ENCODE results near the gene CDK5RAP1.

Gene CDK5RAP1

DNA sequence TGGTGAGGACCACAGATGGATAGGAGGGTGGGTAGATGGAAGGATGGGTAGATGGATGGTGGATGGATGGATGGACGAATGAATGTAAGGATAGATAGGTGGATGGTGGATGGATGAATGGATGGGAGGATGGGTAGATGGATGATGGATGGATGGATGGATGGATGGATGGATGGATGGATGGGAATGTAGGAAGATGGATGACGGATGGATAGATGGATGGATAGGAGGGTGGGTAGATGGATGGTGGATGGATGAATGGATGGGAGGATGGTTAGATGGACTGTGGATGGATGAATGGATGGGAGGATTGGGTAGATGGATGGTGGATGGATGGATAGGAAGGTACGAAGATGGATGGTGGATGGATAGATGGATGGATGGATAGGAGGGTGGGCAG lies 67.2 kb downstream of the CDK5RAP1 start:
- no peak for DNase-seq (ENCODE audit: low read depth in 2 of 2)

DNA sequence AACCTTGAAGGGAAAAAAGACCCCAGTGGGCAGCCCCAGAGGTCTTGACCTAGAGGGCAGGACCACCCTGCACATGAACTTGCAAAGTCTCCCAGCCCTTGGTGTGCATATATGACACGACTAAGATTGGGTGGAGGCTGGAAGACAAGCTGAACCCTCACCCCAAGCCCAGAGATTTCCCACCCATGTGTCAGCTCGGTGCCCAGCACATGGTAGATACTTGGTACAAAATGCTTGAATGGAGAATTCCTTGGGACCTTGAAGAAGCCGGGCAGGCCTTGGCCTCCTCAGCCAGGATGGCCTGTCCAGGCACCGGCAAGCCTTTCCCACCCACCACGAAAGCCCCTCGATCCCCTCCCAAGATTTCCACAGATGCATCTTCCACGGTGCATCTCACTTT lies 67.7 kb downstream of the CDK5RAP1 start:
- DNase-seq (ENCODE audit: low read depth in 2 of 2), result no peak

DNA sequence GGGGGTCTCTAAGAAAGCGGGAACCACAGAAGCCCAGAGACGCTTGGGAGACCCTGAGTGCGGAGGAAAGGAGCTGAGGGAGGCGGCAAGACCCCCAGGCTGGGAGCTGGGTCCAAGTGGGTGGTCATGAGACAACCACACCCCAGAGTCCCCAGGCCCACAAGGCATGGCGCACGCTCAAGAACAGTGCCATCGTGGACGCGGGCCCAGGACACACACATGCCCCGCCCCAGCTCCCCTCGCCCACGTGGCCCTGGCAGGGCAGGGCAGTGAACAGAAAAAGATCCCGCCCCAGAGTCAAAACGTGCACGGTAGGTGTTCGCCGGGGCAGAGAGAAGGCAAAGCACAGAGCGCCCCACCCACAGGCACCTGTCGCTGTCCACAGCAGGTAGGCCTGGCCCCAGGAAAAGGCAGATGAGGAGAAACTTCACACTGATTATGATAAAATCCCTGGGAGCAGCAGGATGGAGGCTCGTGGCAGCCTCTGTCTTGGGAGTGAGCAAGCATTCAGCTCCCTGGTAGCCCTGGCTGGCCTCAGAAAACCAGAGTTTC lies 68.3 kb downstream of the CDK5RAP1 start:
- DNase-seq (ENCODE audit: low read depth in 2 of 2), result no peak

DNA sequence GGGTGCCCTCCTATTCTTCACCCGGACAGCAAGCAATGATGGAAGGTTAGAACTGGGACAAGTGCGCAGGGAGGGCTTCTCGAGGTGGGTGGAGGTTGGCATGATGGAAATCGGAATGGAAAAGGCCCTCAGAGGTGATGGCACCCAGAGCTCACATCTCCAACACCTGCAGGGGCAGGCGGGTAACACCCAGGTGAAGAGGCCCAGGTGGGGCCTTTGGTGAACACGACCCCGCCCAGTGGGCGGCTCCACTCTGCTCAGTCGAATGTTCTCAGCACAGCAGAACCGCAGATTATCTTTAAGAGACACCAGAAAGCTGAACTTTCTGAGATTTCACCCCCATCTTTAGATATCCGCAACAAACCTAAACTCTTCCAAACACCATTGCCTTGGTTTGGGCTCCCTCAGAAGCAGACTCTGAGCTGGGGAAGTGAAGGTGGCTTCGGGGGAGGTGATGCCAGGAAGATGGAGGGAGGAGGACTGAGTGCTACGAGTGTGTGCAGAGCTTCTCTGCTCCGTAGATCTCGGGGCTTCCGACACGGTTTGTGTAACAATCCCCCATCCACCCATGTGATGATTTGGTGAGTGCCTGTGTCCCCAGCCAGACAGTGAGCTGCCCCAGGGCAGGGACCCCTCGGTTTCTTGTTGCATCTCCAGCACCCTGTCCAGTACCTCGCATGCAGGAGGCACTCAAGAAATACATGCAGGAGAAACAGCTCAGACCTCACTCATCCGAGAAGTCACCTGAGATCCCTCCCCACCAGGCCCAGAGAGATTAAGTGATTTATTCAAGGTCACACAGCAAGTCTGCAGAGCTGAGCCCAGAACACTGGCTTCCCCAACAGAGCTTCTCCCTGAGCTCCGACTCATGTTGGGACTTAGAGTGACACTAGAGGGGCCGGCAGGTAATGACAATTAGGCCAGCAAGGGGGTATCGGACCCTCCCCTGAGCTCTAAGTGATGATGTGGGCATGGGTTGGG lies 72.9 kb downstream of the CDK5RAP1 start:
- DNase-seq (ENCODE audit: low read depth in 2 of 2), result no peak

DNA sequence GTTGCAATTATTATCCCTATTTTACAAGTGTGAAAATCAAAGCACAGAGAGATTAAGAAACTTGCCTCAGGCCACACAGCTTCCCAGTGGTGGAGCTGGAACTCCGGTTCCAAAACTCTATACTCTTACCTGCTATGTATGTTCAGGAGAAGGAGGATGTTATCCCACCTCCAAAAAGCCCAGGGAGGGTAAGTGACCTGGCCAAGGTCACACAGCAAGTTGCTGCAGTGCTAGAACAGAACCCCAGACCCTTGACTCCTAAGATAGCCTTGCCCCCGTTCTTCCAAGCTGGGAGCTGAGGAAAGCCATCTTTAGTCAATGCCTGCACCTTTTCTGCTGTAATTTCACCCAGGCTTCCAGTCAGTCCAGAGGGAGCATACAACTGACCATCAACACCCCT lies 76.0 kb downstream of the CDK5RAP1 start:
- DNase-seq (ENCODE audit: low read depth in 2 of 2), result no peak

DNA sequence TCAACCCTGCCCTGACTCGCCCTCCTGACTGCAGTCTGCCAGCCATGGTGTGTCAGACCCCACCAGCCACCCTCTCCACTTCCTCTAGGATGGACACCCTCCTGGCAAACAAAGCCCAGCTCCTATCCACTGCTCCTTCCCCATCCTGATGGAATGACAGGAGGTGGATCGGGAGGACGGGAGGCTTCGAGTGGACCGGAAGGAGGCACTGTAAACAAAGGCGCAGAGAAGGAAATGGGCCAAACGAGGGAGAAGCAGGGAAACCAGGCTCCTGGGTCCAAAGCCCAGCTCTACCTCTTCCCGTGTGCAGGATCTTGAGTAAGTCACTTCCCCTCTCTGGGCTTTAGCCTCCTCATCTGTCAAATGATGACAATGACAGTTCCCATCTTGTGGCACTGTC lies 78.1 kb downstream of the CDK5RAP1 start:
- no peak for DNase-seq (ENCODE audit: low read depth in 2 of 2)

DNA sequence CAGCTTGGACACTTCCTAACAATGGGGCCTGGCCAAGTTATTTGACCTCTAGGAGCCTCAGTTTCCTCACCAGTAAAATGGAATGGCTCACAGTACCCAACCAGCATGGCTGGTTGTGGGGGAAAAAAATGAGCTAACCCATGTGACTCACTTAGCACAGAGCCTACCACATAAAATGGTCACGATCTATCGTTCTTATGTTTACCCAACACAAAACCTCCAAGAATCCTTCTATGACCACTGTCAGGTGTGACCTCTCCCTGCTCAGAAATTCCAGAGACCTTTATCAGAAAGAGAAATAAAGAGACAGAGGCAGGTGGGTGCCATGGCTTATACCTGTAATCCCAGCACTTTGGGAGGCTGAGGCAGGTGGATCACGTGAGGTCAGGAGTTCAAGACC lies 78.9 kb downstream of the CDK5RAP1 start:
- DNase-seq (ENCODE audit: low read depth in 2 of 2), result no peak

DNA sequence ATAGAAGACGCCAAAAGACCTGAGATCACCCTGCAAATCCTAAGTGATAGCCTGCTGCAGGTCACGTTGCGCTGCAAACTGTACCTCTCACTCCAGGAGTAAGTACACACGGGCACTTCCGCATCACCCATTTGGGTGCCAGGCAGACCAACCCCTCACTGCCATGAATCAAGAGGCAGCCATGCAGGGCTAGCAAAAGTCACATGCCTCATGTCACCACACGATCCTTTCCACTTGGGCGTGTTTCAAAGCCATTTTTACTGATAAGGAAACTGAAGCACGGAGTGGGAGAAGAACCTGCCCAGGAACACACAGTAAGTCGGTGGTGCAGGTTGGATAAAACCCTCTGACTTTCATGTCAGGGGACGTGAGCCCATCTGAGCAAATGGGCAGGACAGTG lies 81.3 kb downstream of the CDK5RAP1 start:
- no peak for DNase-seq (ENCODE audit: low read depth in 2 of 2)

DNA sequence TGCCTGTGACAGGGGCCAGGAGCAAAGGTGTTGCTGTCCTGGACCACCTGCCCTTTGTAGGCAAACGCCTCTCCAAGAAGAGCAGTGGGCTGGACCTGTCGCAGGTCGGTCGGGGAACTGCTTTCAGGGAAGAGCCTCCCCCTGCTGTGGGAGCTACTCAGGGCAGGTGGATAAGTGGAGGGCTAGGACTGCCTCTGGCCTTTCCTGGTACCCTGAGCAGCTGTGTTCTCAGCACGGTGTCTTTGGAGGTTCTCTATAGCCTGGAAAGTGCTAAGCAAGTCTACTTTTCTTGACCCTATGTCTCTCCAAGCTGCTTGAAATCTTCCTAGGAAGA lies 83.3 kb downstream of the CDK5RAP1 start:
- DNase-seq (ENCODE audit: low read depth in 2 of 2), result no peak

DNA sequence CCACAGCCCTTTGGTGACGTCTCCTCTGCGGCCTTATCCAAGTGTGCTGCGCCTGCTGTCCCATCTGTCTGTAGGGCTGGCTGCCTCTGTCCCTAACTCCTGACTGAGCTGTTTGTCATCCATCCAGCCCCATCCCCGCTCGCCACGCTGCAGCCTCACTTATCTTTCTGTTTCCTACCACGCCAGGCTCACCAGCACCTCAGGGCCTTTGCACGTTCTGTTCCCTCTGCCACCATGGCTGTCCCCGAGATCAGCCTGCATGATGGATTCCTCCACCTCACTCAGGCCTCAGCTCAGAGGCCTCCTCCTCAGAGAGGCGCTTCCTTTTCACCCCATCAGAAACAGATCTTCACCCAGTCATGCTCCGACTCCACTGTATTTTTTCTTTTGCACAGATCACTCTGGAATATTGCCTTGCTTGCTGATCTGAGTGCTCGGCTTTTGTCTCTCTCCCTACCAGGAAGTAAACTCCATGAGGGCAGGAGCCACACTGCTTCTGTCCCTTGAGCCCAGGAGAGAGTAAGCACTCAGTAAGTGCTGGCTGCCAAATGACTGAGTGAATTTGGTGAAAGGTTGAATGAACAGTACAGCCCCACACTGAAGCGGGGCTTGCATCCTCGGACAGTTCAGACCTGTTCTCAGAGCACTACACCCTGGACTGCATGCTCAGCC lies 83.8 kb downstream of the CDK5RAP1 start:
- no peak for DNase-seq (ENCODE audit: low read depth in 2 of 2)

DNA sequence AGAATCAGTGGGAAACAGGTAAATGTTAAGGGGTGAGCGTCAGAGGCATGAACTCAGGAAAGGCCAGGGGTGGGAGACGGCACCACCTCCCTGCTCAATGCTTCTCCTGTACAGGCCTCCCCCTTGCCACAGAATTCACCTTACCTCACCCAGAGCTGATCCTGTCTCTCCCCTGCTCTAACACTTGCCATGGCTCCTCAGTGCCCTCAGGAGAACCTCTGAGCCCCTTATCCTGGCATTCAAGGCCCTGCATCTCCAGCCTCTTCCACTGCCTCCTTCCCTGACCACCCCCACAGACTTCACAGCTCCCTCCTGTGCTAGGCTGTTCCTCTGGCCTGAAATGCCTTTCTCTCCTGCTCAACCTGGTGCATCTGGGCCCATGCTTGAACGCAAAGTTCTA lies 84.4 kb downstream of the CDK5RAP1 start:
- no peak for DNase-seq (ENCODE audit: low read depth in 2 of 2)

DNA sequence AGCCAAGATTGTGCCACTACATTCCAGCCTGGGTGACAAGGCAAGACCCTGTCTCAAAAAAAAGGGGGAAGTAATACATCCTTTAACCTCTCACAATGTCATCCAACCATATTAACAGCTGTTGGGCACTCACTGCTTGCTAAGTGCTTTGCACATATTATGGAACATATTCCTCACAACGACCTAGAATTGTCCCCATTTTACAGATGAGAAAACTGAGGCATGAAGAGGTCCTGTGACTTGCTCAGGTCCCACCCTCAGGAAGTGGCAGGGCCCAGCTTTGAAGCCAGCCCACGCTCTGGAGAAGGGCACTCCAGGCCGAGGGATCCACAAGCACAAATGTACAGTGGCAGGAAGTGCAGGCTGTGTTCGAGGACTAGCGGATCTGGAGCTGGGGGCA lies 85.0 kb downstream of the CDK5RAP1 start:
- no peak for DNase-seq (ENCODE audit: low read depth in 2 of 2)

DNA sequence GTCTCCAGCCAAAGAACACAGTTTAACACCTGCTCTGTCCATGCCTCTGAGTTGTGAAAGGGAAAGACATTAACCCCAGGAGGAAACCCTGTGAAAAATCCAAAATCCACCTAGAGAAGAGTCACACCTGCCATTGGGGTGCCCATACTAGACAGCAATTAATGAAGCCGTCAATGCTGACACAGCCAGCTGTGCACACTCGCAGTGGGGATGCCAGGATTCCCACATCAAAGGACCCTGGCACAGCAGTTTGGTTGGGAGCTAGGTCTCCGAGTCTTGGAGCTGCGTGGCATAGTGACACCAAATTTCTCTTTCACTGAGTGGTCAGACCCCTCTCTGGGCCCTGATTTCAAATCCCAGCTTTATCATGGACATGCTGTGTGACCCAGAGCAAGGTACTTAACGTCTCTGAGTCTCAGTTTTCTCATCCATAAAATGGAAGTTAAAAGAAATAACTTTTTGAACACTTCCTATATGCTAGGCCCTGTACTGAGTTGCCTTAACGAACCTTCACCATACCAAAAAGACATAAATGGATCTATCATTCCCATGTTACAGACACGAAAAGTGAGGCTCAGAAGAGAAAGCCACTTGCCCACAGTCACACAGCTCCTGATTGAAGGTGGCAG lies 87.5 kb downstream of the CDK5RAP1 start:
- DNase-seq (ENCODE audit: low read depth in 2 of 2), result no peak

DNA sequence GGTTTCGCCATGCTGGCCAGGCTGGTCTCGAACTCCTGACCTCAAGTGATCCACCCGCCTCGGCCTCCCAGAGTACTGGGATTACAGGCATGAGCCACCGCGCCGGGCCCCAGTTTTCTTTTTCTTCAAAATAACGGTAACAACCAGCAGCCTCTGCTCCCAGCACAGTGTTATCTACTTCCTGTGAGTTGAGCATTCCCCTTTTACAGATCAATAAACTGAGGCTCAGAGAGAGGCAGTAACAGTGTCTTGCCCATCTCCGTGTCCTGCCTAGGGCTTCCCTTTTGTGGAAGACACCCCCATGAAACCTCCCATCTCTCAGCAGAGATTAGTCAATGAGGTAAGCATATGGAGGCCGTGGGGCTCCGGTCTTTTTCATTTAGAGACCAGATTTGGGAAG lies 88.7 kb downstream of the CDK5RAP1 start:
- no peak for DNase-seq (ENCODE audit: low read depth in 2 of 2)

DNA sequence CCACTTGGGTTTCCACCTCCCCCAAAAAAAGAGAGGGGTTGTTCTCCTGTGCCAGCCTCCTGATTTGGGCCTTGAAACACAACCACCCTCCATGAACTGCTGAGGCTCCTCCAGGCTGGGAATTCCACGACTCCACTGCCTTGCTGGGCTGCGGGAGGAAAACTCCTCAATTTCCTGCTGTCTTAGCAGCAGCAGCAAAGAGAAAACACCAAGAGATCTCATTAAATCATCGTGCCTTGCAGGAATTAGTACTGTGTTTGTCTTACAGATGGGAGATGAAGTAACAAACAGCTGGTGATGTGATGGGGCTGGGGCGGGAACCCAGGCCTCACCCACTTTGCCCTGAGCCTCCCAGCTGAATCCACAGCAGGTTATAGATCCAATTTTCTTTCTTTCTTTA lies 89.3 kb downstream of the CDK5RAP1 start:
- no peak for DNase-seq (ENCODE audit: low read depth in 2 of 2)

DNA sequence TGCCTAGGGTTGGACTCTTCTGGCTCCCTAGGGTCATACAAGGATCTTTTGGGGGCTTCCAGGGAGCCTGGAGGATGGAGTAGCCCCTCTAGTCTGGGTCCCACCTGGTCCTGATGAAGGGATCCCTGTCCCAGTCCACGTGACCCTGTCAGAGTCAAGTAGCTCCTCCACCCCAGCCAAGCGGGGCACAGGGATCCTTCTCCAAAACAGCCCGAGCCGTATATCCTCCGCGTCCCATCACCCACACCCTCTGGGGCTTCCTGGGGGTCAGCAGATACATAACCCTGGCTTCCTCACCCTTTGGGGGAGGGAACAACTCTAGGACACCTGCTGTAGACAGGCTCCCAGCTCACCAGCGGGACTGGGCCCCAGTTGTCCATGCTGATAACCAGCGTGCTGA lies 90.3 kb downstream of the CDK5RAP1 start:
- DNase-seq (ENCODE audit: low read depth in 2 of 2), result no peak

DNA sequence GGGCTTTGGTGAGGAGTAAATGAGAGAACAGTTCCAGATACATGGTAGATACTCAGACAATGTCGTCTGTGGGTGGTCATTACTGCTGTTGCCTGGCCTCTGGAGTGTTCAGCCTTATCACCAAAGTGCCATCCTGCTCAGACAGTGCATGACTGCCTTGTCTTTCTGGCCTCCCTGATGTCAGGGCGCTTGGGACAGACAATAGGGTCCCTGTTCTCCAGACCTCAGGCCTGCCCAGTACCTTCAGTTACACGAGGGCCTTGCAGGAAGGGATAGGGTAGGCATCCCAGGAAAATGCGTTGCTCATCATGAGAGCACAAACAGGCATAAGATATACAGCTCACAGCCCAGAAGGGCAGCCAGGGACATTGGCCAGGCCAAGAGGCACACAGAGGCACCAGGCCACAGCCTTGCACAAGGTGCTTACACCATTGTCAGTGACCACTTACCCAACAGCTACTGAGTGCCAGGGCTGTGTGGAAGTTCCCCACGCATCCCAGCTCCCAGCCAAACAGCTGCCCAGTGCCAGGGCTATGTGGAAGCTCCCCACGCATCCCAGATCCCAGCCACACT lies 90.9 kb downstream of the CDK5RAP1 start:
- no peak for DNase-seq (ENCODE audit: low read depth in 2 of 2)

DNA sequence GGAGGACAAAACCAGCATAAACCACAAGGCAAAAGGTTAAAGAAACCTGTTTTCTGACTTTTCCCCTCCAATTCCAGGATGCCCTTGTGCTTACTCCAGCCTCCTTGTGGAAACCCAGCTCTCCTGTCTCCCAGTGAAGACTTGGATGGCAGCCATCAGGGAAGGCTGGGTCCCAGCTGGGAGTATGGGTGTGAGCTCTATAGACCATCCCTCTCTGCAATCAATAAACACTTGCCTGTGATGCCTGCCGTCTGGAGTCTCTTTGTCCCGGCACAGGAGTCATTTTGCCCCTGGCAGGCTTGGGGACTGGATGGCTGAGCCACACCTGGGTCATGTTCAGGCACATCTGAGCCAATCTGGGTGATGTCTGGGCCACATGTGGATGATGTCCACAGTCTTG lies 91.7 kb downstream of the CDK5RAP1 start:
- DNase-seq (ENCODE audit: low read depth in 2 of 2), result no peak
